Aorta (tissue), 5 donors: ENCODE measurements around the gene NEK6. TPM values are rescaled to one million over a fixed set of nuclear protein-coding genes. Genes with fewer than 3 reads are reported as not detected.

ENCODE experiments used
- ATAC-seq: fragments of 200-7000 bp; cut with Tn5 transposase; one replicate; pipeline ENCODE4 v1.9.1; 2022; ENCODE audit warnings: moderate library complexity; ENCODE audit not compliant: low FRiP score
- DNase-seq, 2 donors: peaks; one replicate each; pipeline ENCODE4 v3.0.0-alpha.2; 2020
- H3K27ac ChIP-seq, 2 donors: one replicate each; pipeline ENCODE4 v1.5.1; 2013; ENCODE audit warnings: low read length in 2 of 2, mild to moderate bottlenecking in 2 of 2, moderate library complexity in 2 of 2, control low read depth in 1 of 2, inconsistent platforms in 1 of 2, low read depth in 1 of 2
- H3K27me3 ChIP-seq, 2 donors: one replicate each; pipeline ENCODE4 v1.6.1; 2013; ENCODE audit warnings: control low read depth in 1 of 2, low read length in 1 of 2, mild to moderate bottlenecking in 1 of 2, moderate library complexity in 1 of 2; ENCODE audit not compliant: insufficient read depth in 2 of 2, control insufficient read depth in 1 of 2
- H3K36me3 ChIP-seq, 2 donors: one replicate each; pipeline ENCODE4 v1.6.1; 2013; ENCODE audit warnings: control low read depth in 1 of 2, low read length in 1 of 2, mild to moderate bottlenecking in 1 of 2; ENCODE audit not compliant: insufficient read depth in 2 of 2, control insufficient read depth in 1 of 2
- H3K4me1 ChIP-seq, 2 donors: one replicate each; pipeline ENCODE4 v1.6.1; 2013; ENCODE audit warnings: low read length in 2 of 2, control low read depth in 1 of 2, mild to moderate bottlenecking in 1 of 2, moderate library complexity in 1 of 2; ENCODE audit not compliant: insufficient read depth in 2 of 2, control insufficient read depth in 1 of 2
- H3K4me3 ChIP-seq, 2 donors: one replicate each; pipeline ENCODE4 v1.5.1; 2013; ENCODE audit warnings: low read length in 2 of 2, control low read depth in 1 of 2, mild to moderate bottlenecking in 1 of 2
- H3K9me3 ChIP-seq: one replicate; pipeline ENCODE4 v1.6.1; 2013; ENCODE audit warnings: mild to moderate bottlenecking, low read length; ENCODE audit not compliant: control insufficient read depth
- WGBS, 2 donors: extraction: QIAGEN DNeasy Blood & Tissue Kit; methylation state at CpG; one replicate each; pipeline ENCODE4 v1.1.7; 2013; 5-methylcytosine and 5-hydroxymethylcytosine counted together
- intact Hi-C, 2 donors: fragments of 100-400 bp; cut with DNase I; formaldehyde crosslinking; loops; one replicate each; pipeline versions ENCODE4 v1.14.2 to v1.15.0; 2022
- polyA plus RNA-seq, 2 donors: library from polyadenylated mRNA; stranded (reverse); fragments of 200-250 nt; gene quantifications; one replicate each; pipeline ENCODE4 v1.2.3, GENCODE V29; 2013
- total RNA-seq, 2 donors: library from RNA; stranded (reverse); fragmentation: NEBNext Ultra II Directional; extraction: Animal tissue kit (Norgen Biotek cat#: 25700); gene quantifications; one replicate each; pipeline ENCODE4 v1.2.1, GENCODE V29; 2021
- donor health status: healthy with polysubstance abuse.
- donor health status: Bipolar disorder and iron deficiency.
- donor health status: DM: no; HTN: no; CAD: no.
- donor health status: DM: no; HTN: no; CAD: no.
- donor health status: DM: yes; HTN: yes; CAD: no.

Gene NEK6
- total and polyA plus RNA-seq, 4 donors = 8.2 to 72.8 (median 37.0) TPM

DNA sequence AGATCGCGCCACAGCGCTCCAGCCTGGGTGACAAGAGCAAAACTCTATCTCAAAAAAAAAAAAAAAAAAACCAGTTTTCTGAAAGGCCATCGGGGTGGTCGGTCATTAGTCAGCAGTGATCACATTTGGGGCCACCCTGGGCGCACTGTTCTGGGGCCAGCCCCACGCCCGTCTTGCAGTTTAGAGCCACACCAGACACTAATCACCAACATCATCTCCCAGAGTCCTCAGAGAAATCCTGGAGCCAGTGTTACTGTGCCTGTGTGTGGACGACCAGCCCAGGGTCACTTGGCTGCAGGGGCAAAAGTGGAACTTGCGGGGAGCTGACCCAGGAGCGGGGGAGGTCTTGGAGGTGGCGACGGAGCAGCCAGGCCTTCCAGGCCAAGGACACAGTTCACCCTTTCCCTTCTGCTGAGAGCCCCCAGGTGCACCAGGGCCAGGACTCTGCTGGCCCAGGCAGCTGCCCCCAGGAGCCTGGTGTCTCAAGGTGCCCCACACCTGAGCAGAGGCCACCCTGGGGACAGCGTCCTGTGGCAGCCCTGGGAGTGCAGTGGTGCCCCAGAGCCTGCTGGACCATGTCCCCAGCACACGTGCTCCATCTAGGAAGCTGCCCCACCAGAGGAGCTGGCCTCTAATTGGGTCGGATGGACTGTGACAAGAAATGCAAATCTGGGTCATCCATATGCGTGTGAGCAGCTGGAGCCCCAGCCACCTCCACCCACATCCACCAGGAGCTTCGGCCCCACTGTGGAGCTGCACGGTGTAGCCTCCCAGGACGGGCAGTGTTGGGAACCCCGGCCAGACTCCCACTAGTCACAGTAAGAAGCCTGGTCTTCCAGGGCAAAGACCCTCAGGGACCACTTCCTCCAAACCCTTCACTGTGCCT, 51.1 kb downstream of the NEK6 start:
- WGBS, 2 donors = 88 to 89% methylated on average over 21 of the region's 21 CpGs
- no peak overlapping the region for H3K4me3 ChIP-seq
- H3K27ac ChIP-seq = no peak overlapping the region
- ATAC-seq = no peak
- H3K4me1 ChIP-seq = no peaks in the 10 kb centered on the region
- no peaks in the 10 kb centered on the region for H3K9me3 ChIP-seq
- DNase-seq = no peak
- intact Hi-C loops = loop anchor here in 1 of 2 donors (5.0 kb wide), 1 partner anchor 52 kb away; the partner anchor contains the start of gene NEK6
- H3K27me3 ChIP-seq = no peaks in the 10 kb centered on the region
- no peaks in the 10 kb centered on the region for H3K36me3 ChIP-seq

DNA sequence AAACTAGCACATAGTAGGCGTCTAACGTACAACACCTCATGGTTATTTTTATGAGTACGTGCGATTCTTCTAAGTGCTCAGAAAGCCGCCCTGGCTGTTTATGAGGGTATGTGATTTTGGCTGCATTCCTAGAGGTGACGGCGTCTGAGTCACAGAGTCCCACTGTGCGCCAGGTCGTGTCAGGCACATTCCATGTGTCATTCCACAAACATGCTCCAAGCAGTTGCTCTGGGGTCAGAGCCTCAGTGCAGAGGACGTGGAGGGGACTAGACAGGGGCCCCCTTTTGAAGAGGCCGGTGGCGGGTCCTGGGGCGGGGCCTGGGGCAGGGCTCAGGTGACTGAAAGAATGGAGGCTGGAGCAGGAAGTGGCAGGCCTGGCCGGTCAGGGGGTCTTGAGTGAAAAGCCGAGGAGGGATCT, 51.9 kb downstream of the NEK6 start:
- Histone ChIP-seq H3K4me3 (no peak overlapping the region), H3K27ac (no peak overlapping the region), H3K4me1 (no peaks in the 10 kb centered on the region), H3K36me3 (no peaks in the 10 kb centered on the region), H3K9me3 (no peaks in the 10 kb centered on the region), H3K27me3 (no peaks in the 10 kb centered on the region)
- 29 to 31% methylated on average over 15 of the region's 15 CpGs for WGBS, 2 donors
- intact Hi-C loops = loop anchor here in 1 of 2 donors (5.0 kb wide), 1 partner anchor 52 kb away; the partner anchor contains the start of gene NEK6
- DNase-seq (peak; percentile 88 to 89), ATAC-seq (peak; percentile 76)

DNA sequence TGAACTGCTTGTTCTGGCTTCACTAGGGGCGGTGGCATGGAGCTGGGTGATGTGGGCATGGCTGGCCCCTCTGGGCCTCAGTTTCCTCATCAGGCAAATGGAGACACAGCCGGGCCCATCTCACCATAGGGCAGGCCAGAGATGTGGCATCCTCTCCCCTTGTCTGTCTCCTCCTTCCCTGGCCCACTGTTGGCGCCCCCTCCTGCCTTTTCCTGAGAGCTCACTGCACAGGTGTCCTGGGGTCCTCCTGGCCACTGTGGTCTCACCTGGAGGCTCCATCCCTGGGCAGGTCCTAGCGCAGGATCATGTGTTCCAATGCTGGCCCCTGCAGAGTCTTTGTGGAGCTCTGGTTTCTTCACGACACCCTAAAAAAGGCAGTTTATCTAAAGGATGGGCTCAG, 53.5 kb downstream of the NEK6 start:
- intact Hi-C loops = no loop called here
- H3K9me3 ChIP-seq = no peaks in the 10 kb centered on the region
- no peak overlapping the region for H3K4me3 ChIP-seq
- WGBS, 2 donors = 94 to 96% methylated on average over 5 of the region's 5 CpGs
- DNase-seq (no peak), ATAC-seq (no peak)
- no peak overlapping the region for H3K27ac ChIP-seq
- no peaks in the 10 kb centered on the region for H3K27me3 ChIP-seq
- no peaks in the 10 kb centered on the region for H3K4me1 ChIP-seq
- no peaks in the 10 kb centered on the region for H3K36me3 ChIP-seq

DNA sequence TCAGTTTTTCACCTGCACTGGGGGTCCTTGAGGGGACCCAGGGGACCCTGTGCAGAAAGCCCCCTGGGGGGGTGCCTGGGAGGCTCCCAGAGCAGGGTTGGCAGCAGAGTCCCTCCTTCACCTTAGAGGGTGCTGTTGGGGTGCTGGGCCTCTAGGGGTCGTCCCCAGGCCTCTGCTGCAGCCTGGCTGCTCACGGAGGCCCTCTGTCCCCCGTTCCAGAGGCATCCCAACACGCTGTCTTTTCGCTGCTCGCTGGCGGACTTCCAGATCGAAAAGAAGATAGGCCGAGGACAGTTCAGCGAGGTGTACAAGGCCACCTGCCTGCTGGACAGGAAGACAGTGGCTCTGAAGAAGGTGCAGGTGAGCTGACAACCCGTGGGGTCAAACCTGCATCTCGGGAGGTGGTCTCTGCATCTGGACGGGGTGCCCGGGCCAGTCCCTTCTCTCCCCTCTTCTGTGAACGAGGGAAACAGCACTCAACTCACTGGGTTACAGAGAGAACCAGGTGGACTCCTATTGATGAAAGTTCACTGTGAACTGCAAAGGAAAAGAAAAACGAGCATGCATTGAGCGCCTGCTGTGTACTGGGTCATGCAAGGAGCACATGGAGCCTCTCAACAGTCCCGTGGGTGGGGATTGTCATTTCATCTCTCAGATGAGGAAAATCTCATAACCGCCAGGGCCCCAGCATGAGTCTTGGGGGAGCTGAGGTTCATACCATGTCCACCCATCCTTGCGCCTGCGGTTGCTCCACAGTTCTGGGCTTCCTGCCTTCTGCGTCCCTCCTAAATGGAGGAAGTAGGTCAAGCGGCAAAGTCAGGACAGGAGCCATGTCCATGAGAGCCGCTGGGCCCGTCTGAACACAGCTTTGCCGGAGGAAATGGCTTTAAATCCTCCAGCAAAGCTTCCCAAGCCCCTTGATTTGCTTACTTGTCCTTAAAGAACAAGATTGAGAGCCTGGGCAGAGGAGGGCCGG, 54.8 kb downstream of the NEK6 start:
- Histone ChIP-seq H3K27ac (no peak overlapping the region), H3K36me3 (no peaks in the 10 kb centered on the region)

DNA sequence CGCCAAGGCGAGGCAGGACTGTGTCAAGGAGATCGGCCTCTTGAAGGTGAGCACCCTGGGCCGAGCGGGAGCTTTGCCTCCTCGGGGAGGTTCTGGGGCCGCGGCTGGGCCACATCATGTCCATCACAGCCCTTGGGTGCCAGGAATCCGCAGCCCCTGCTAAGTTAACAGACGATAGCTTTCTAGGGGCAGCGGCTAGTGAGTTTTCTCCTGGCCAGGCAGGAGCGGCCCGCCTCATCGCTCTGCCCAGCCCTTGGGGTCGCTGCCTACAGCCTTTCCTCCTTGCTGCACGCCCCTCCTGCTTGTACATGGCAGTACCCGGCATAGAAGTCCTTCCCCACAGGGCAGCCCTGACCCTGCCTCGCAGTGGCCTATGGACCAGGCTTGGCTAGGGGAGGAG, 56.2 kb downstream of the NEK6 start:
- H3K36me3 ChIP-seq = no peaks in the 10 kb centered on the region

More for the DNA sequence above, 54.8 kb downstream of the NEK6 start:
- ATAC-seq = no peak
- H3K9me3 ChIP-seq = no peaks in the 10 kb centered on the region
- no peaks in the 10 kb centered on the region for H3K27me3 ChIP-seq
- 87 to 88% methylated on average over 27 of the region's 27 CpGs for WGBS, 2 donors
- H3K4me3 ChIP-seq = no peak overlapping the region
- no peak for DNase-seq
- intact Hi-C loops = no loop called here
- no peaks in the 10 kb centered on the region for H3K4me1 ChIP-seq

DNA sequence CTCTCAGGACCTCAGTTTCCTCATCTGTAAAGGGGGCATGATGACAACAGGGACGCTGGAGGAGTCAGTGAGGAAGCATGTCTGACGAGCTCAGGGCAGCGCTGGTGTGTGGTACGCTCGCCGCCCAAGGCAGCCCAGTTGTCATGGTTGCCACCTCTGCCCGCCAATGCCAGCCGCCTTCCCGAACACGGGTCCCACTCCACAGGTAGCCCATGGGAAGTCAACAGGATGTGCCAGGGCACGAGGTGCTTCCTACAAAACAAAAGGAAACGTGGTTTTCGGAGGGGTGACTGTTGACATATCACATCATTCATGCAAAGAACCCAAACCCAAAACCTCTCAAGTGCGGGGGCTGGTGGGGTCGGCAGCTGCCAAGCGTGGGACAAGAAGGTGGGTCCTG, 58.1 kb downstream of the NEK6 start:
- DNase-seq (no peak), ATAC-seq (no peak)
- H3K4me3 ChIP-seq = no peak overlapping the region
- H3K36me3 ChIP-seq = no peaks in the 10 kb centered on the region
- no peaks in the 10 kb centered on the region for H3K4me1 ChIP-seq
- 89% methylated on average over 16 of the region's 16 CpGs for WGBS, 2 donors
- intact Hi-C loops = loop anchor here in 1 of 2 donors (5.0 kb wide), 2 partner anchors 59 to 189 kb away; partner anchors contain the start of gene NEK6
- H3K27ac ChIP-seq = no peak overlapping the region
- H3K9me3 ChIP-seq = no peaks in the 10 kb centered on the region
- H3K27me3 ChIP-seq = no peaks in the 10 kb centered on the region

More for the DNA sequence above, 56.2 kb downstream of the NEK6 start:
- DNase-seq = no peak
- no peaks in the 10 kb centered on the region for H3K9me3 ChIP-seq
- ATAC-seq = no peak
- no peak overlapping the region for H3K4me3 ChIP-seq
- H3K4me1 ChIP-seq = no peaks in the 10 kb centered on the region
- no peaks in the 10 kb centered on the region for H3K27me3 ChIP-seq
- 93 to 95% methylated on average over 18 of the region's 18 CpGs for WGBS, 2 donors
- intact Hi-C loops = no loop called here
- no peak overlapping the region for H3K27ac ChIP-seq

DNA sequence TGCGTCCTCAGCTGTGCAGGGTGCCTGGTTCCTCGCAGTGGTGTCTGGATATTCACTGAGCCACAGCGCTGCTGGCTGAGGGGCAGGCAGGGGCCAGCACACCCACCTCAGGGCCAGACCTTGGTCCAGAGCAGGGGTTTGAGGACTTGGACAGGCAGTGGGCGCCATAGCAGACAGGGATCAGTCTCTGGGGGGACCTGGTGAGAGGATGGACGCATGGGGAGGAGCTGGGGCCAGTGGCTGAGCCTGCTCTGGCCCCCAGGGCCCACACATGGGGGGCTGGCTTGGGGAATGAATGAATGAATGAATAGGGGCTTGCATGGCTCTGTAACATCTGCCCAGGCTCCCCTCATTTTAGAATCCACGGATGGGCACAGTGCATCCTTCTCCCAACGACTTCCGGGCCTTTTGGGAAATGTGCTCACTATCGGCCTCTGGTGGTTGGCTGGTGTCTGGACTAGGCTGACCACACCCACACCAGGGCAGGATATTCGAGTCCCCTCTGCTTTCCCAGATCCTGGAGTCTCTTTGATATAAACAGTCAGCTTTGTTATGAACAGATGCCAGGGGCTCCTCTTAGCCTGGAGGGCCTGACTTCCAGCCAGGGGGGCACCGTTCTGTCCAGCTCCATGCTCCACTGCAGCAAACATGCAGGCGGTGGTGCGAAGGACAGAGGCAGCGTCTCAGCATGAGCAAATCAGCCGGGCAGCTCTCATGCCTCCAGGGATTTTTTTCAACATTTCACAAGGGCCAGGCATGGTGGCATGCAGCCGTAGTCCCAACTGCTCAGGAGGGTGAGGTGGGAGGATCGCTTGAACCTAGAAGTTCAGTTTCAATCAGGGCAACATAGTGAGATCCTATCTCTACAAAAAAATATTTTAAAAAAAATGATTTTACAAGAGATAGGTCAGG, 62.6 kb downstream of the NEK6 start:
- Histone ChIP-seq H3K27me3 (no peaks in the 10 kb centered on the region), H3K36me3 (no peaks in the 10 kb centered on the region), H3K9me3 (no peaks in the 10 kb centered on the region), H3K4me3 (no peak overlapping the region), H3K27ac (no peak overlapping the region), H3K4me1 (no peaks in the 10 kb centered on the region)
- peak; percentile 73 to 85 for DNase-seq
- WGBS, 2 donors = 56 to 59% methylated on average over 17 of the region's 17 CpGs
- intact Hi-C loops = loop anchor here in 1 of 2 donors (2.0 kb wide), 1 partner anchor 194 kb away; no protein-coding TSS in a partner anchor
- peak; percentile 78 for ATAC-seq

DNA sequence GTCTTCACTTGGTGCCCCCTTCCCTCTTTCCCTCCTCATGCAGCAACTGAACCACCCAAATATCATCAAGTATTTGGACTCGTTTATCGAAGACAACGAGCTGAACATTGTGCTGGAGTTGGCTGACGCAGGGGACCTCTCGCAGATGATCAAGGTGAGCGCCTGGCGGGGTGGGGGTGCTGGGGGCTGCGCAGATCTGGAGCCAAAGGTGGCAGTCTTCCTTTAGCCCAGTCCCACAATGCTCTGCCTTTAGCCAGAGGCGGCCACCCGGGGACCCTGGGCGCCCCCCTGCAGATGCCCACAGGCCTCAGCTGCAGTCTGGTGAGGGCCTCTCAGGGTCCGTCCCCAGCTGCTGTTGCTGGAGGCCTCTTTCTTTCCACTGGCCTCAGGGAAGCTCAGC, 63.7 kb downstream of the NEK6 start:
- H3K4me1 ChIP-seq = no peaks in the 10 kb centered on the region
- intact Hi-C loops = loop anchor here in 1 of 2 donors (2.0 kb wide), 1 partner anchor 195 kb away; no protein-coding TSS in a partner anchor
- no peak overlapping the region for H3K4me3 ChIP-seq
- 90 to 91% methylated on average over 12 of the region's 12 CpGs for WGBS, 2 donors
- ATAC-seq (no peak), DNase-seq (no peak)
- H3K27me3 ChIP-seq = no peaks in the 10 kb centered on the region
- H3K27ac ChIP-seq = no peak overlapping the region
- no peaks in the 10 kb centered on the region for H3K9me3 ChIP-seq
- H3K36me3 ChIP-seq = no peaks in the 10 kb centered on the region
